NOMO-1 treated with dmso at 0.1 percent for 144 hours (cell line): ENCODE measurements around the gene GPR61.

Source experiments
- DNase-seq: peaks from one replicate; lab custom pipeline; 2025; ENCODE audit not compliant: unreplicated experiment; lab: John Stamatoyannopoulos, UW

The GPR61 gene

GRCh38 chr1:109567877-109568672 is 28.4 kb downstream of the GPR61 start:
- no peak for DNase-seq

GRCh38 chr1:109569323-109569722 is 29.7 kb downstream of the GPR61 start:
- DNase-seq = no peak

- DNase-seq = no peak
Measured at GRCh38 chr1:109570414-109570813, 30.7 kb downstream of the GPR61 start.

- DNase-seq = peak; percentile 32
Measured at GRCh38 chr1:109573785-109574184, 34.1 kb downstream of the GPR61 start.

- no peak for DNase-seq
Measured at GRCh38 chr1:109578947-109579443, 39.3 kb downstream of the GPR61 start.

GRCh38 chr1:109579491-109579890 is 39.8 kb downstream of the GPR61 start:
- DNase-seq = no peak

GRCh38 chr1:109582021-109582420 is 42.3 kb downstream of the GPR61 start:
- no peak for DNase-seq

GRCh38 chr1:109584766-109585165 is 45.1 kb downstream of the GPR61 start:
- no peak for DNase-seq

- DNase-seq = no peak
Measured at GRCh38 chr1:109586055-109586454, 46.4 kb downstream of the GPR61 start.

GRCh38 chr1:109589177-109589576 is 49.5 kb downstream of the GPR61 start:
- DNase-seq = no peak

GRCh38 chr1:109589679-109590078 is 50.0 kb downstream of the GPR61 start:
- DNase-seq = no peak

- no peak for DNase-seq
Measured at GRCh38 chr1:109592916-109593315, 53.2 kb downstream of the GPR61 start.

GRCh38 chr1:109595531-109595930 is 55.9 kb downstream of the GPR61 start:
- no peak for DNase-seq
